ENCODE results near the gene PIP4K2B.

PIP4K2B gene

GRCh38 chr17:38799501-38800236 lies at the start of gene PIP4K2B:
TSS of gene PIP4K2B (minus strand) at chr17:38799556. CDS start at chr17:38799424, 132 bp downstream.
- peak within 1 kb of the TSS; percentile 85 for H3K4me3 ChIP-seq (ENCODE audit: insufficient read length, low read depth)
- H3K36me3 ChIP-seq (ENCODE audit: insufficient read depth, insufficient read length, low read length): peaks cover 65% of the 10 kb centered on the region
- TF ChIP-seq YY1 (IDR thresholded peaks at IDR 0.05; ENCODE audit: insufficient read depth, insufficient read length): peak; percentile 89
- TF ChIP-seq ZNF274 (IDR thresholded peaks at IDR 0.05; ENCODE audit: low read depth, low read length): no peak

GRCh38 chr17:38848557-38848891 lies 49.2 kb upstream of the PIP4K2B start:
- no peak for TF ChIP-seq SUZ12 (IDR thresholded peaks at IDR 0.05; ENCODE audit: extremely low read depth, insufficient read depth, insufficient read length)
- TF ChIP-seq ZNF274 (IDR thresholded peaks at IDR 0.05; ENCODE audit: low read depth, low read length): no peak
- no peak for TF ChIP-seq YY1 (IDR thresholded peaks at IDR 0.05; ENCODE audit: insufficient read depth, insufficient read length)
- H3K36me3 ChIP-seq (ENCODE audit: insufficient read depth, insufficient read length, low read length): peaks cover 69% of the 10 kb centered on the region

More at GRCh38 chr17:38799501-38800236, at the start of gene PIP4K2B:
- H3K9ac ChIP-seq (ENCODE audit: insufficient read length, low read depth): peak within 1 kb of the TSS; percentile 98
- no peaks in the 10 kb centered on the region for H3K4me1 ChIP-seq (ENCODE audit: insufficient read depth, insufficient read length)
- no peaks in the 10 kb centered on the region for H3K27me3 ChIP-seq (ENCODE audit: insufficient read depth, insufficient read length)
- no peaks in the 10 kb centered on the region for H3K9me3 ChIP-seq (ENCODE audit: insufficient read depth, low read length)
- peak; percentile 78 for DNase-seq (ENCODE audit: low read depth, low spot score)

GRCh38 chr17:38844261-38844757 lies 45.0 kb upstream of the PIP4K2B start:
- TF ChIP-seq YY1 (IDR thresholded peaks at IDR 0.05; ENCODE audit: insufficient read depth, insufficient read length) (no peak), ZNF274 (IDR thresholded peaks at IDR 0.05; ENCODE audit: low read depth, low read length) (no peak), SUZ12 (IDR thresholded peaks at IDR 0.05; ENCODE audit: extremely low read depth, insufficient read depth, insufficient read length) (no peak)
- Histone ChIP-seq H3K4me1 (ENCODE audit: insufficient read depth, insufficient read length) (peaks cover 6% of the 10 kb centered on the region), H3K9me3 (ENCODE audit: insufficient read depth, low read length) (no peaks in the 10 kb centered on the region), H3K36me3 (ENCODE audit: insufficient read depth, insufficient read length, low read length) (peaks cover 29% of the 10 kb centered on the region), H3K4me3 (ENCODE audit: insufficient read length, low read depth) (no peak overlapping the region), H3K27me3 (ENCODE audit: insufficient read depth, insufficient read length) (no peaks in the 10 kb centered on the region), H3K9ac (ENCODE audit: insufficient read length, low read depth) (no peak overlapping the region)
- no peak for DNase-seq (ENCODE audit: low read depth, low spot score)

More at GRCh38 chr17:38848557-38848891, 49.2 kb upstream of the PIP4K2B start:
- DNase-seq (ENCODE audit: low read depth, low spot score): no peak
- Histone ChIP-seq H3K9ac (ENCODE audit: insufficient read length, low read depth) (no peak overlapping the region), H3K27me3 (ENCODE audit: insufficient read depth, insufficient read length) (no peaks in the 10 kb centered on the region), H3K9me3 (ENCODE audit: insufficient read depth, low read length) (no peaks in the 10 kb centered on the region), H3K4me1 (ENCODE audit: insufficient read depth, insufficient read length) (peaks cover 2% of the 10 kb centered on the region), H3K4me3 (ENCODE audit: insufficient read length, low read depth) (no peak overlapping the region)

GRCh38 chr17:38825762-38826247 lies 26.4 kb upstream of the PIP4K2B start:
- no peaks in the 10 kb centered on the region for H3K9me3 ChIP-seq (ENCODE audit: insufficient read depth, low read length)
- no peak for DNase-seq (ENCODE audit: low read depth, low spot score)
- peak overlapping the region; percentile 92 for H3K9ac ChIP-seq (ENCODE audit: insufficient read length, low read depth)
- H3K27me3 ChIP-seq (ENCODE audit: insufficient read depth, insufficient read length): no peaks in the 10 kb centered on the region
- H3K36me3 ChIP-seq (ENCODE audit: insufficient read depth, insufficient read length, low read length): peaks cover 23% of the 10 kb centered on the region
- H3K4me1 ChIP-seq (ENCODE audit: insufficient read depth, insufficient read length): peaks cover 3% of the 10 kb centered on the region
- TF ChIP-seq ZNF274 (IDR thresholded peaks at IDR 0.05; ENCODE audit: low read depth, low read length) (no peak), YY1 (IDR thresholded peaks at IDR 0.05; ENCODE audit: insufficient read depth, insufficient read length) (no peak)
- peak overlapping the region; percentile 96 for H3K4me3 ChIP-seq (ENCODE audit: insufficient read length, low read depth)

- no peaks in the 10 kb centered on the region for H3K27me3 ChIP-seq (ENCODE audit: insufficient read depth, insufficient read length)
- peaks cover 3% of the 10 kb centered on the region for H3K4me1 ChIP-seq (ENCODE audit: insufficient read depth, insufficient read length)
- H3K4me3 ChIP-seq (ENCODE audit: insufficient read length, low read depth): peak within 1 kb of the TSS; percentile 96
- H3K9me3 ChIP-seq (ENCODE audit: insufficient read depth, low read length): no peaks in the 10 kb centered on the region
- peaks cover 30% of the 10 kb centered on the region for H3K36me3 ChIP-seq (ENCODE audit: insufficient read depth, insufficient read length, low read length)
- TF ChIP-seq ZNF274 (IDR thresholded peaks at IDR 0.05; ENCODE audit: low read depth, low read length) (no peak), YY1 (IDR thresholded peaks at IDR 0.05; ENCODE audit: insufficient read depth, insufficient read length) (peak; percentile 34)
- peak within 1 kb of the TSS; percentile 92 for H3K9ac ChIP-seq (ENCODE audit: insufficient read length, low read depth)
- peak; percentile 89 for DNase-seq (ENCODE audit: low read depth, low spot score)
These were observed 25.8 kb upstream of the PIP4K2B start, which contains the start of gene CWC25 for GRCh38 chr17:38824899-38825761. TSS of gene CWC25 (minus strand) at chr17:38825321. CDS start at chr17:38825183, 138 bp downstream.

- Histone ChIP-seq H3K4me1 (ENCODE audit: insufficient read depth, insufficient read length) (no peaks in the 10 kb centered on the region), H3K27me3 (ENCODE audit: insufficient read depth, insufficient read length) (no peaks in the 10 kb centered on the region), H3K4me3 (ENCODE audit: insufficient read length, low read depth) (no peak overlapping the region), H3K36me3 (ENCODE audit: insufficient read depth, insufficient read length, low read length) (peaks cover 71% of the 10 kb centered on the region), H3K9ac (ENCODE audit: insufficient read length, low read depth) (no peak overlapping the region), H3K9me3 (ENCODE audit: insufficient read depth, low read length) (no peaks in the 10 kb centered on the region)
- no peak for DNase-seq (ENCODE audit: low read depth, low spot score)
- TF ChIP-seq YY1 (IDR thresholded peaks at IDR 0.05; ENCODE audit: insufficient read depth, insufficient read length) (no peak), ZNF274 (IDR thresholded peaks at IDR 0.05; ENCODE audit: low read depth, low read length) (no peak), SUZ12 (IDR thresholded peaks at IDR 0.05; ENCODE audit: extremely low read depth, insufficient read depth, insufficient read length) (no peak)
These were observed 16.3 kb upstream of the PIP4K2B start for GRCh38 chr17:38815576-38816193.
